Measurements from ENCODE around the gene EXOC3.

EXOC3 gene

GRCh38 chr5:440401-441201, 2.4 kb upstream of the EXOC3 start:
- no peak for DNase-seq

GRCh38 chr5:441996-442334, 1.0 kb upstream of the EXOC3 start:
- DNase-seq: no peak

DNA sequence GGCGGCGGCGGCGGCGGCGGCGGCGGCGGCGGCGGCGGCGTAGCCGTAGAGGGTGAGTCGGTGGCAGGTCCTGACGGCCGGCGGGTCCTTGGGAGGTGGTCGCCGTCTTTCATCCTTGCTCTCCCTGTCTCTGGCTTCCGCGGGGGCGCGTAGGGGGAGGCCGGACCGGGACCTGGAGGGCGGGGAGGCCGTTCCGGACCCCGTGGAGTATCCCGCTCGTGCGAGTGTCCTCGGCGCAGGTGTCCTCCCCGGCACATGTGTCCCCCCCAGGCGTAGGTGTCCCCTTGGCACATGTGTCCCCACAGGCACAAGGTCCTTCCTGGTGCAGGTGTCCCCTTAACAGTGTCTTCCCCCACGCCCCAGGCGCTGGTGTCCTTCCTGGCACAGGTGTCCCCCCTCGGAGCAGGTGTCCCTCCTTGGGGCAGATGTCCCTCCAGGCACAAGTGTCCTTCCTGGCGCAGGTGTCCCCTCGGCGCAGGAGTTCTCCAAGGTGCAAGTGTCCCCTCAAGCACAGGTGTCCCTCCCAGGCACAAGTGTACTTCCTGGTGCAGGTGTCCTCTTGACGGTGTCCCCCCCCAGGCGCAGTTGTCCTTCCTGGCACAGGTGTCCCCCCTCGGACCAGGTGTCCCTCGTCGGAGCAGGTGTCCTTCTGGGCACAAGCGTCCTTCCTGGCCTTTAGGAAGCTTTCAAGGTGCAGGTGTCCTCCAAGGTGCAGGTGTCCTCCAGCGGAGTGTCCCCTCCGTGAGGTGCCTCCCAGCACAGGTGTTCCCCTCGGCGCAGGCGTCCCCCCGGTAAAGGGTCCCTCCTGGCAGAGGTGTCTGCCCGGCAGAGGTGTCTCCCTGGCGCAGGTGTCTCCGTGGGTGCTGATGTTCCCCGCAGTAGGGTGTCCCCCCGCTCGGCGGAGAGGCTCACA, 519 bp downstream of the EXOC3 start:
- peak; percentile 17 for DNase-seq

DNA sequence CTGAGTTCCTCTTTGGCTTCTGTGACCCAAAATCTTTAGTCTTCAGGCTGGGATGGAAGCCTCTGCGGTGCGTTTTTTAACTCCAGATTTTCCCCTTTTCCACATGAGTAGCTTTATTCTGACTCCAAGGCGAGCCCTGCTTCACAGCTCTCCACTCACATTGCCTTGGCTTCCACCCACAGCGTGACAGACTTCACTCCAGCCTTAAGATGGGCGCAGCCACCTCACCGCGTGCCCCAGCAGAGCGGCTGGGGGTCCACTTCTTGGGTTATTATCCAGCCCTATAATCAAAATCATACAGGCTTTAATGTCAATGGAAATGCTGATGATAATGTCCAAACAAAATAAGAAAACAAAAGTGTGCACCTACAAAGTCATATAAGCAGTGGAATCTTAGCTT, 1.2 kb downstream of the EXOC3 start:
- no peak for DNase-seq

DNA sequence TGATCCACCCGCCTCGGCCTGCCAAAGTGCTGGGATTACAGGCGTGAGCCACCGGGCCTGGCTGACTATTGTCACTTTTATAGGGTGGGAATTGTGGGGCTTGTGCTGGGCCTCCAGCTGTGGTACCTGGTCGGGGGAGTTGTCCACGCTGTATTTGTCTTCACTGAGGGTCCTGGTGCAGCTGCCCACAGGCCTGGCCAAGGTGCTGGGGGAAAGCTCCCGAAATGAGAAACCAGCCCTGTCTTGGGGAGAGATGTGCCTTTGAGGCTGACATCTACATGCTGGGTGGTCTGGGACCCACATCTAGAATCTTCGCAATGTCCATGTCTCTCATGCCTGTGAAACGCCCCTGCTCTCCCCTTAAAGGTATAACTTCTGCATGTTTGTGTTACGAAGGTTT, 2.6 kb downstream of the EXOC3 start:
- DNase-seq: no peak

GRCh38 chr5:446066-446882, 3.3 kb downstream of the EXOC3 start:
- DNase-seq: no peak

DNA sequence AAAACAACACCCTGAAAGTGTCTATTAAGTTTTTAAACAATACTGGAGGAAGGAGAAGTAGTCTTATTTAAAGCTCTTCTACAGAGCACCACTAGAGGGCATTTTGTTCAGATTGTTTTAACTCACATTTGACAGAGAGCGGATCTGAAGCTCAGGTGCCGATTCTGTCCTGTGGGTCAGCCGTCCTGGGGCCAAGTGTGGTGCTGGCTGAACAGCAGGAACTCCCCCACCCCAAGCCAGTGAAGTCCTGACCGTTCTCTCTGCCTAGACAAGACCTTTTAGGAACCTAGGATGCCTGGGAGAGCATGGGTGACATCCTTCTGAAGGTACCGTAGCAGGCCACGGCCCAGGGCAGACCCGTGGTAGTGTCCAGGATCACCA, 3.9 kb downstream of the EXOC3 start:
- DNase-seq: peak; percentile 61

DNA sequence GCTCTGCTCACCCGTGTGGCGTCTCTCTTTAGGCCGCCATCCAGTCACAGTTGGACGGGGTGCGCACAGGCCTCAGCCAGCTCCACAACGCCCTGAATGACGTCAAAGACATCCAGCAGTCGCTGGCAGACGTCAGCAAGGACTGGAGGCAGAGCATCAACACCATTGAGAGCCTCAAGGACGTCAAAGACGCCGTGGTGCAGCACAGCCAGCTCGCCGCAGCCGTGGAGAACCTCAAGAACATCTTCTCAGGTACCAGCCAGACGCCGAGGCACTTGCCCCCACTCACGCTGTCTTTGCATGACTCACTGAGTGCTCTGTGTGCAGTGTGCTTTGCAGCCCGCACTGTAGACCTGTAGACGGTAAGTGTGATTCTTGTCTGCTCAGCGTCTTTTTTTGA, 4.5 kb downstream of the EXOC3 start:
- DNase-seq: no peak

DNA sequence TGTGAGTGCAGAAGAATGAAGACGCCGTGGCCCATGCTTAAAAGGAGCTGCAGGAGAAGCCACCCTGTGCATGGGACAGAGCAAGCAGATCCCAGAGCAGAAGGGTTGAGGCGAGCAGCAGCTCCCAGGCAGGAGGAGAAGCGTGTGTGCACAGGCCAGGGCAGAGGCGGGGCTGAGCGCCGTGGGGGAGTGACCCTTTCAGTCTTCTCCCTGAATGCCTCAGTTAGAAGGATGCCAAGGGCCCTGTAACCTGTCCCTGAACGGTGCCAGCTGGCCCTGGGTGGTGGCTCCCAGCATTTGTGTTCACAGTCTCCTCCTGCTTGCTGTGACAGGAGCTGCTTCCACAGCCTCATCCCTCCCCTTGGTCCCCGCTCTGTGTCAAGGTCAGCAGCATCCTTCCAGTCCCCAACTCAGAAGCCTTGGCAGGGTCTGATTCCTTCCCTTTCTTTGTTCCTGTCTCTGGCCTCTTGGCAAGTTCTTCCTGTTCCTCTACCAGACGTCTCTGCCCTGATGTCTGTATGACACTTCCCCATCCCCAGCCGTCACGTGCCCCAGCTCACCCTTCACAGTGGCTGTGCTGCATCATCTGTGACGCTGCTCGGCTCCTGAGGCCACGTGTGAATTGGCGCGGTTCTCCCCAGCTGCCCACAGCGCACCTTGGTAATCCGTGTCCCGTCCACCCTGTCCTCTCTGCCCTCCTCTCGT, 5.2 kb downstream of the EXOC3 start:
- DNase-seq: no peak

- no peak for DNase-seq
These were observed 5.8 kb downstream of the EXOC3 start for GRCh38 chr5:448766-449090.

DNA sequence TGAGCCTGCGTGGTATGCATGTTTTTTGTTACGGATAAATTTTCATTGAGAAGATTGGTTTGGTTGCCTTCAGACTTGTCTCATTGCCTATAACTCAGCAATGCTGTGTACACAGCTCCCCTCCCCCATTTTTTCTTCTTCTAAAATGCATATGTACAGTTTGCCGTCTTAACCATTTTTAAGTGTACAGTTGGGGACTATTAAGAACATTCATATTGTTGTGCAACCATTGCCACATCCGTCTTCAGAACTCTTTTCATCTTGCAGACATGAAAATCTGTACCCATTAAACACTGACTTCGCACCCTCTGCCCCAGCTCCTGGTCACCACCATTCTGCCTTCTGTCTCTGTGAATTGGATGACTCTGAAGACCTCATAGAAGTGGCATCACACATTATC, 6.2 kb downstream of the EXOC3 start:
- DNase-seq: no peak

GRCh38 chr5:451587-452458, 8.8 kb downstream of the EXOC3 start:
- no peak for DNase-seq

GRCh38 chr5:452978-453710, 10.2 kb downstream of the EXOC3 start:
- DNase-seq: no peak

GRCh38 chr5:453725-454481, 10.9 kb downstream of the EXOC3 start:
- no peak for DNase-seq

GRCh38 chr5:454936-455335, 12.0 kb downstream of the EXOC3 start:
- DNase-seq: no peak

DNA sequence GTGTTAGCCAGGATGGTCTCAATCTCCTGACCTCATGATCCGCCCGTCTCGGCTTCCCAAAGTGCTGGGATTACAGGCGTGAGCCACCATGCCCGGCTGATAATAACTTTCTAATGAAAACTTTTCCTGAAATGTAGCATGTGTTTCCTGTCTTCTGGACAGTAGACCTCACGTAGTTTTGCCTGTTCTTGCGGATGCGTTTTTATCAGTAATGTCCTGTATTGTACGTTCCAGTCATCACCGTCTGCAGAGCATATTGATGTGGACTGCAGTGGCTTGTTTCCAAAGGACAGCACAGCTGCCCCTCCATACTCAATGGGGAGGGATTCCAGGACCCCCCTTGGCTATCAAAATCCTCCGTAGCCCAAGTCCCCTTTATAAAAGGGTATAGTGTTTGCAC, 12.8 kb downstream of the EXOC3 start:
- DNase-seq: no peak

GRCh38 chr5:456351-457194, 13.6 kb downstream of the EXOC3 start:
- DNase-seq: no peak

GRCh38 chr5:457195-457961, 14.4 kb downstream of the EXOC3 start:
- no peak for DNase-seq
